HCT116 (cell line): Measurements from ENCODE around the gene TAS2R60. TPM values are rescaled to one million over a fixed set of nuclear protein-coding genes. Genes with fewer than 3 reads are reported as not detected.

Source experiments
- ATAC-seq: fragments of 200-7000 bp; cut with Tn5 transposase; 2 replicates; pipeline ENCODE4 v1.9.1; 2020; ENCODE audit warnings: mild to moderate bottlenecking, moderate library complexity
- BruUV-seq: library from RNA; stranded (reverse); fragments of 400-500 nt; replicated peaks from 2 replicates; lab custom pipeline; 2021; lab: Mats Ljungman, UMichigan
- CTCF ChIA-PET: fragments of 300-600 bp; sonication (Branson Sonifier 250); formaldehyde crosslinking; loops from one replicate; lab custom pipeline; 2021; ENCODE audit warnings: antibody characterized with exemption; lab: Charles Lee
- POLR2A ChIA-PET: fragments of 300-600, 350-600 bp; sonication (Branson Sonifier 250); formaldehyde crosslinking; loops from one replicate; lab custom pipeline; 2021; ENCODE audit warnings: antibody characterized with exemption; lab: Charles Lee
- RAD21 ChIA-PET, 2 experiments: fragments of 300-600 bp; sonication (Branson Sonifier 250); formaldehyde crosslinking; loops; one replicate each; lab custom pipeline; 2023; ENCODE audit warnings: low total read pairs in 2 of 2; ENCODE audit not compliant: uncharacterized antibody in 2 of 2, unreplicated experiment in 2 of 2, low non-redundant PET in 1 of 2; lab: Charles Lee
- DNase-seq: peaks from one replicate; pipeline ENCODE4 v3.0.0-alpha.2; 2010; ENCODE audit warnings: low read depth, low spot score
- H2AFZ ChIP-seq: fragments of 200-600 bp; shearing (Covaris generic), sonication (generic); 2 replicates; pipeline ENCODE4 v1.6.1; 2017; ENCODE audit warnings: low read depth, mixed run types, mixed read lengths, antibody characterized with exemption, low read length; ENCODE audit not compliant: poor library complexity, severe bottlenecking
- H3K27ac ChIP-seq: 2 replicates; pipeline ENCODE4 v1.5.1; 2012; ENCODE audit warnings: low read depth, low read length
- H3K27me3 ChIP-seq: fragments of 200-600 bp; sonication (generic); 2 replicates; pipeline ENCODE4 v1.6.1; 2016; ENCODE audit warnings: mixed run types, low read length, mixed read lengths; ENCODE audit not compliant: insufficient read depth
- H3K36me3 ChIP-seq, 2 experiments: fragments of 200-500 bp in 1 of 2; fragments of 200-600 bp in 1 of 2; sonication (Bioruptor generic) in 1 of 2; sonication (generic) in 1 of 2; 2 replicates each; pipeline versions ENCODE4 v1.5.1 to v1.6.1; 2014 to 2016; ENCODE audit warnings: low read length in 2 of 2, inconsistent platforms in 1 of 2, mixed read lengths in 1 of 2, mixed run types in 1 of 2; ENCODE audit not compliant: insufficient read depth in 2 of 2, control insufficient read depth in 1 of 2
- H3K4me1 ChIP-seq, 2 experiments: fragments of 200-600 bp in 1 of 2; sonication (generic) in 1 of 2; 2 replicates each; pipeline versions ENCODE4 v1.5.1 to v1.6.1; 2012 to 2017; ENCODE audit warnings: low read length in 2 of 2, inconsistent platforms in 1 of 2, mild to moderate bottlenecking in 1 of 2, mixed read lengths in 1 of 2, mixed run types in 1 of 2, moderate library complexity in 1 of 2; ENCODE audit not compliant: insufficient read depth in 2 of 2, control insufficient read depth in 1 of 2
- H3K4me2 ChIP-seq: fragments of 200-600 bp; sonication (generic); 2 replicates; pipeline ENCODE4 v1.6.1; 2017; ENCODE audit warnings: mixed run types, low read length, mixed read lengths
- H3K4me3 ChIP-seq, 2 experiments: fragments of 200-600 bp in 1 of 2; sonication (generic) in 1 of 2; replicated peaks in 1 of 2; 2 replicates each; pipeline ENCODE4 v1.5.1; 2011 to 2016; ENCODE audit warnings: low read length in 2 of 2, control low read depth in 1 of 2, low read depth in 1 of 2, mild to moderate bottlenecking in 1 of 2, mixed read lengths in 1 of 2, mixed run types in 1 of 2
- H3K79me2 ChIP-seq: fragments of 200-600 bp; sonication (generic); 2 replicates; pipeline ENCODE4 v1.6.1; 2017; ENCODE audit warnings: mild to moderate bottlenecking, mixed run types, low read length, moderate library complexity, mixed read lengths; ENCODE audit not compliant: insufficient read depth
- H3K9ac ChIP-seq: fragments of 200-600 bp; sonication (generic); 2 replicates; pipeline ENCODE4 v1.6.1; 2016; ENCODE audit warnings: low read length, mixed read lengths
- H3K9me2 ChIP-seq: fragments of 200-600 bp; sonication (generic), shearing (Covaris generic); 2 replicates; pipeline ENCODE4 v1.6.1; 2017; ENCODE audit warnings: mixed run types, mild to moderate bottlenecking, moderate library complexity; ENCODE audit not compliant: insufficient read depth
- H3K9me3 ChIP-seq, 2 experiments: fragments of 200-500 bp in 1 of 2; fragments of 200-600 bp in 1 of 2; sonication (Bioruptor generic) in 1 of 2; sonication (generic) in 1 of 2; 2 replicates each; pipeline ENCODE4 v1.6.1; 2014 to 2017; ENCODE audit warnings: low read length in 2 of 2, mixed read lengths in 2 of 2, inconsistent platforms in 1 of 2, low read depth in 1 of 2, mild to moderate bottlenecking in 1 of 2, mixed run types in 1 of 2, moderate library complexity in 1 of 2; ENCODE audit not compliant: control insufficient read depth in 1 of 2, insufficient read depth in 1 of 2
- H4K20me1 ChIP-seq: fragments of 200-600 bp; sonication (generic), shearing (Covaris generic); 2 replicates; pipeline ENCODE4 v1.6.1; 2017; ENCODE audit warnings: mixed run types, mild to moderate bottlenecking, moderate library complexity; ENCODE audit not compliant: insufficient read depth
- CTCF ChIP-seq, 3 experiments: fragments of 200-600 bp in 1 of 3; sonication (generic) in 1 of 3; IDR thresholded peaks in 2 of 3; conservative IDR thresholded peaks in 1 of 3; 2 replicates each; pipeline ENCODE4 v1.5.1; 2012 to 2017; ENCODE audit warnings: low read depth in 2 of 3, low read length in 2 of 3, antibody characterized with exemption in 1 of 3, borderline replicate concordance in 1 of 3, control low read depth in 1 of 3, mild to moderate bottlenecking in 1 of 3, mixed read lengths in 1 of 3, mixed run types in 1 of 3, moderate library complexity in 1 of 3; ENCODE audit not compliant: insufficient read depth in 1 of 3
- EGR1 ChIP-seq: IDR thresholded peaks from 2 replicates; pipeline ENCODE4 v1.6.1; 2012; ENCODE audit warnings: low read depth
- ELF1 ChIP-seq: IDR thresholded peaks from 2 replicates; pipeline ENCODE4 v1.6.1; 2012; ENCODE audit warnings: low read depth, borderline replicate concordance
- JUND ChIP-seq: IDR thresholded peaks from 2 replicates; pipeline ENCODE4 v1.6.1; 2012
- POLR2AphosphoS5 ChIP-seq: IDR thresholded peaks from 2 replicates; pipeline ENCODE4 v1.6.1; 2011; ENCODE audit warnings: mild to moderate bottlenecking, low read depth, low read length, moderate library complexity
- RAD21 ChIP-seq: IDR thresholded peaks from 2 replicates; pipeline ENCODE4 v1.6.1; 2012; ENCODE audit warnings: low read depth, mild to moderate bottlenecking
- REST ChIP-seq: IDR thresholded peaks from 2 replicates; pipeline ENCODE4 v1.6.1; 2012; ENCODE audit warnings: low read depth
- SIN3A ChIP-seq: IDR thresholded peaks from 2 replicates; pipeline ENCODE4 v1.6.1; 2012; ENCODE audit warnings: low read depth
- SP1 ChIP-seq: IDR thresholded peaks from 2 replicates; pipeline ENCODE4 v1.6.1; 2012; ENCODE audit warnings: low read depth
- SRF ChIP-seq: IDR thresholded peaks from 2 replicates; pipeline ENCODE4 v1.6.1; 2012; ENCODE audit warnings: low read depth
- ZFX ChIP-seq: fragments of 450-650 bp; IDR thresholded peaks from 2 replicates; pipeline ENCODE4 v1.6.1; 2017
- ZNF274 ChIP-seq: fragments of 200-500 bp; sonication (Bioruptor generic); IDR thresholded peaks from 2 replicates; pipeline ENCODE4 v1.6.1; 2014; ENCODE audit warnings: mild to moderate bottlenecking, low read depth, low read length, inconsistent platforms
- intact Hi-C: fragments of 100-400 bp; cut with micrococcal nuclease; formaldehyde crosslinking; loops from 2 replicates; pipeline ENCODE4 v1.10.0; 2022
- total RNA-seq: library from RNA; stranded (reverse); gene quantifications from one replicate; pipeline ENCODE4 v1.2.1, GENCODE V29; 2021; ENCODE audit not compliant: unreplicated experiment

TAS2R60 gene
- total RNA-seq, 1 experiment from 2014 or later: not detected

- TF ChIP-seq REST (no peak), ZNF274 (no peak), SP1 (no peak)
Measured at GRCh38 chr7:143480501-143480900, 37.2 kb downstream of the TAS2R60 start (continued).

- no peak for TF ChIP-seq SRF
- TF ChIP-seq ZFX: no peak
- TF ChIP-seq JUND: no peak
- TF ChIP-seq EGR1: no peak
- TF ChIP-seq RAD21: no peak
- no peak for TF ChIP-seq ELF1
- TF ChIP-seq CTCF (IDR thresholded peaks at IDR 0.05 in 2 of 3, conservative IDR thresholded peaks at IDR 0.05 in 1 of 3; ENCODE audit: borderline replicate concordance in 1 of 3, insufficient read depth in 1 of 3, low read depth in 2 of 3, low read length in 2 of 3): no peak
- TF ChIP-seq SIN3A: no peak
- no peak for TF ChIP-seq POLR2AphosphoS5
- no peak for TF ChIP-seq REST
- intact Hi-C loops: no loop called here
- Histone ChIP-seq H3K4me2 (no peak overlapping the region), H3K9me2 (no peaks in the 10 kb centered on the region; the same call in 1 of the 2 replicates), H3K4me1 (peaks cover 0 to 5% of the 10 kb centered on the region in 2 experiments; a peak in 1 of 4 replicates), H4K20me1 (no peaks in the 10 kb centered on the region), H3K79me2 (no peaks in the 10 kb centered on the region), H3K9me3 (no peaks in the 10 kb centered on the region), H2AFZ (no peak overlapping the region), H3K9ac (no peak overlapping the region), H3K4me3 (no peak overlapping the region), H3K27ac (no peak overlapping the region), H3K36me3 (no peaks in the 10 kb centered on the region), H3K27me3 (no peaks in the 10 kb centered on the region)
- ChIA-PET RAD21 (no interaction called here), CTCF (no interaction called here), POLR2A (no interaction called here)
- DNase-seq (no peak), ATAC-seq (no peak)
- BruUV-seq: no TSS peak
Measured at GRCh38 chr7:143484119-143484518, 40.9 kb downstream of the TAS2R60 start.
